Neutrophil (primary cell): ENCODE results near the gene FUT8.

Experiments used
- H3K27ac ChIP-seq: fragments of 200-600 bp; sonication (generic); 2 replicates; pipeline ENCODE4 v1.5.1; 2016; ENCODE audit warnings: mild to moderate bottlenecking, moderate library complexity
- H3K27me3 ChIP-seq: fragments of 200-600 bp; sonication (generic); 2 replicates; pipeline ENCODE4 v1.6.0; 2016; ENCODE audit warnings: mild to moderate bottlenecking
- H3K36me3 ChIP-seq: fragments of 200-600 bp; sonication (generic); 2 replicates; pipeline ENCODE4 v1.5.1; 2017
- H3K4me1 ChIP-seq, 2 experiments: fragments of 200-600 bp in 1 of 2; sonication (generic) in 1 of 2; 1 replicate in 1 of 2; 2 replicates in 1 of 2; pipeline versions ENCODE4 v1.5.1 to v1.6.1; 2013 to 2016; ENCODE audit warnings: low read depth in 1 of 2, low read length in 1 of 2, mild to moderate bottlenecking in 1 of 2, moderate library complexity in 1 of 2; ENCODE audit not compliant: control insufficient read depth in 1 of 2, insufficient read depth in 1 of 2
- H3K4me3 ChIP-seq, 2 experiments: fragments of 200-600 bp in 1 of 2; sonication (generic) in 1 of 2; 1 replicate in 1 of 2; 2 replicates in 1 of 2; pipeline ENCODE4 v1.5.1; 2013 to 2016; ENCODE audit warnings: low read depth in 1 of 2, low read length in 1 of 2, mild to moderate bottlenecking in 1 of 2, moderate library complexity in 1 of 2
- H3K9me3 ChIP-seq: fragments of 200-600 bp; sonication (generic); 2 replicates; pipeline ENCODE4 v1.5.1; 2016
- TF ChIP-seq, protein P1 (sequence below): fragments of 200-600 bp; sonication (generic); IDR thresholded peaks from 2 replicates; pipeline ENCODE4 v1.5.1; 2016; ENCODE audit warnings: antibody characterized with exemption

The FUT8 gene

GRCh38 chr14:65476942-65477318, 64.4 kb downstream of the FUT8 start:
- H3K27ac ChIP-seq, result no peak overlapping the region
- H3K27me3 ChIP-seq, result no peaks in the 10 kb centered on the region
- no peaks in the 10 kb centered on the region for H3K9me3 ChIP-seq
- H3K4me1 ChIP-seq, result no peaks in the 10 kb centered on the region
- no peaks in the 10 kb centered on the region for H3K36me3 ChIP-seq
- TF ChIP-seq, protein P1, sequence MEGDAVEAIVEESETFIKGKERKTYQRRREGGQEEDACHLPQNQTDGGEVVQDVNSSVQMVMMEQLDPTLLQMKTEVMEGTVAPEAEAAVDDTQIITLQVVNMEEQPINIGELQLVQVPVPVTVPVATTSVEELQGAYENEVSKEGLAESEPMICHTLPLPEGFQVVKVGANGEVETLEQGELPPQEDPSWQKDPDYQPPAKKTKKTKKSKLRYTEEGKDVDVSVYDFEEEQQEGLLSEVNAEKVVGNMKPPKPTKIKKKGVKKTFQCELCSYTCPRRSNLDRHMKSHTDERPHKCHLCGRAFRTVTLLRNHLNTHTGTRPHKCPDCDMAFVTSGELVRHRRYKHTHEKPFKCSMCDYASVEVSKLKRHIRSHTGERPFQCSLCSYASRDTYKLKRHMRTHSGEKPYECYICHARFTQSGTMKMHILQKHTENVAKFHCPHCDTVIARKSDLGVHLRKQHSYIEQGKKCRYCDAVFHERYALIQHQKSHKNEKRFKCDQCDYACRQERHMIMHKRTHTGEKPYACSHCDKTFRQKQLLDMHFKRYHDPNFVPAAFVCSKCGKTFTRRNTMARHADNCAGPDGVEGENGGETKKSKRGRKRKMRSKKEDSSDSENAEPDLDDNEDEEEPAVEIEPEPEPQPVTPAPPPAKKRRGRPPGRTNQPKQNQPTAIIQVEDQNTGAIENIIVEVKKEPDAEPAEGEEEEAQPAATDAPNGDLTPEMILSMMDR, result no peak
- H3K4me3 ChIP-seq, result no peak overlapping the region

GRCh38 chr14:65478017-65478416, 65.5 kb downstream of the FUT8 start:
- Histone ChIP-seq H3K27ac (no peak overlapping the region), H3K27me3 (no peaks in the 10 kb centered on the region), H3K36me3 (no peaks in the 10 kb centered on the region), H3K9me3 (no peaks in the 10 kb centered on the region), H3K4me1 (no peaks in the 10 kb centered on the region), H3K4me3 (no peak overlapping the region)
- TF ChIP-seq, protein P1, result no peak

DNA sequence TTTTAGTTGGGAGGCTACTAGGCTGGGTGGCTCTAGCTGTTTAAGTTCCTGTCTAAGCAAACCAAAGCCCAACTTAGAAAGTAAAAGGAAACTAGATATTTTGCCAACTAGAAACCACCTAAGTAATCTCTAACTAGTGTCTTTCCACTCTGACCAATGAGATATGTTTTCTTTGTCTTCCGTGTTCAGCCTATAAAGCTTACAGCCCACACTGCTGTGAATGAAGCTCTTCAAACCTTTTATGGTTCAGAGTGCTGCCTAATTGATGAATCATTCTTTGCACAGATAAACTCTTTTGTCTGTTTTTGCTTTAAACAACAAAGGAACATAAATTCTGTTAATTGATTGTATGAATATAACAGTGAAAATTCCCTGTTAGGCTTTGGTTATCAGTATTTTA, 66.1 kb downstream of the FUT8 start:
- Histone ChIP-seq H3K4me3 (no peak overlapping the region), H3K4me1 (no peaks in the 10 kb centered on the region), H3K9me3 (no peaks in the 10 kb centered on the region), H3K27me3 (no peaks in the 10 kb centered on the region), H3K27ac (no peak overlapping the region), H3K36me3 (no peaks in the 10 kb centered on the region)
- TF ChIP-seq, protein P1, result no peak

DNA sequence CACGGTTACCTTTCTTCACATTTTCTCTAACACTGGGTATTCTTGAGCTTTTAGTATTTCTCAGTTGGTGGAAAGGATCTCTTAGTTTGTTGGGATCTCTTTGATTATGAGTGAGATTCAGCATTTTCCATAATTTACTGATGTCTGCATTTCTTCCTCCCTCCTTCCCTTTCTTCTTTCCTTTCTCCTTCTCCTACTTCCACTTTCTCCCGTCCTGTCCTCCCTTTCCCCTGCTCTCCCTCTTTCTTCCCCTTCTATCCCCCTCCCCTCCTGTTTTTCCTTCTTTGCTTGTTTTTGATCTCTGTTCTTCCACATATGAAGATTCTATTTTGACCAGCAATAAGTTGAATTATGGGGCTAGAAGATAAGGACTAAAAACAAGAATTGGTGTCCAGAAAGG, 66.9 kb downstream of the FUT8 start:
- Histone ChIP-seq H3K36me3 (no peaks in the 10 kb centered on the region), H3K9me3 (no peaks in the 10 kb centered on the region), H3K27ac (no peak overlapping the region), H3K4me1 (no peaks in the 10 kb centered on the region), H3K27me3 (no peaks in the 10 kb centered on the region), H3K4me3 (no peak overlapping the region)
- TF ChIP-seq, protein P1, result no peak

GRCh38 chr14:65482757-65483438, 70.4 kb downstream of the FUT8 start:
- Histone ChIP-seq H3K36me3 (no peaks in the 10 kb centered on the region), H3K4me3 (no peak overlapping the region), H3K9me3 (no peaks in the 10 kb centered on the region), H3K4me1 (no peaks in the 10 kb centered on the region), H3K27ac (no peak overlapping the region), H3K27me3 (no peaks in the 10 kb centered on the region)
- TF ChIP-seq, protein P1, result no peak

GRCh38 chr14:65483647-65484046, 71.1 kb downstream of the FUT8 start:
- TF ChIP-seq, protein P1, result no peak
- H3K27ac ChIP-seq, result no peak overlapping the region
- H3K27me3 ChIP-seq, result no peaks in the 10 kb centered on the region
- H3K4me1 ChIP-seq, result no peaks in the 10 kb centered on the region
- no peaks in the 10 kb centered on the region for H3K36me3 ChIP-seq
- H3K4me3 ChIP-seq, result no peak overlapping the region
- H3K9me3 ChIP-seq, result no peaks in the 10 kb centered on the region
